CD14-positive monocyte (primary cell): ENCODE measurements around the gene CD36. TPM values are rescaled to one million over a fixed set of nuclear protein-coding genes. Genes with fewer than 3 reads are reported as not detected.
A peak's percentile ranks its signal among the peaks of the same experiment; 100 is the strongest.

ENCODE experiments used
- DNase-seq, 3 donors: peaks; one replicate each; pipeline ENCODE4 v3.0.0-alpha.2; 2011 to 2022
- H2AFZ ChIP-seq: 2 replicates; pipeline ENCODE4 v1.6.0; 2012; ENCODE audit warnings: mild to moderate bottlenecking, low read depth, low read length, inconsistent platforms; ENCODE audit not compliant: insufficient read depth, poor library complexity, severe bottlenecking
- H3K27ac ChIP-seq, 2 donors: 1 replicate in 1 of 2; 2 replicates in 1 of 2; pipeline ENCODE4 v1.5.1; 2012 to 2013; ENCODE audit warnings: low read length in 2 of 2, control low read depth in 1 of 2, inconsistent platforms in 1 of 2, low read depth in 1 of 2, mild to moderate bottlenecking in 1 of 2
- H3K27me3 ChIP-seq, 2 donors: one replicate each; pipeline versions ENCODE4 v1.6.0 to v1.6.1; 2011 to 2013; ENCODE audit warnings: low read length in 2 of 2; ENCODE audit not compliant: control insufficient read depth in 2 of 2, insufficient read depth in 2 of 2
- H3K36me3 ChIP-seq, 2 donors: replicated peaks in 1 of 2; 1 replicate in 1 of 2; 2 replicates in 1 of 2; pipeline versions ENCODE4 v1.5.1 to v1.6.1; 2012 to 2013; ENCODE audit warnings: low read length in 2 of 2, control low read depth in 1 of 2, inconsistent platforms in 1 of 2, mild to moderate bottlenecking in 1 of 2; ENCODE audit not compliant: insufficient read depth in 2 of 2, control insufficient read depth in 1 of 2
- H3K4me1 ChIP-seq, 2 donors: 1 replicate in 1 of 2; 2 replicates in 1 of 2; pipeline versions ENCODE4 v1.5.1 to v1.6.1; 2012 to 2013; ENCODE audit warnings: low read length in 2 of 2, control low read depth in 1 of 2, inconsistent platforms in 1 of 2, mild to moderate bottlenecking in 1 of 2, moderate library complexity in 1 of 2; ENCODE audit not compliant: insufficient read depth in 2 of 2, control insufficient read depth in 1 of 2
- H3K4me2 ChIP-seq: replicated peaks from 2 replicates; pipeline ENCODE3; 2012; ENCODE audit warnings: low read length, moderate library complexity, mild to moderate bottlenecking; ENCODE audit not compliant: poor library complexity, severe bottlenecking; ENCODE audit errors: extremely low read depth
- H3K4me3 ChIP-seq, 3 experiments: fragments of 200-600 bp in 1 of 3; sonication (generic) in 1 of 3; replicated peaks in 1 of 3; 1 replicate in 2 of 3; 2 replicates in 1 of 3; pipeline ENCODE4 v1.5.1; 2011 to 2013; ENCODE audit warnings: low read length in 3 of 3, mild to moderate bottlenecking in 3 of 3, control low read depth in 2 of 3, low read depth in 2 of 3, inconsistent platforms in 1 of 3, moderate library complexity in 1 of 3
- H3K79me2 ChIP-seq: 2 replicates; pipeline ENCODE4 v1.6.0; 2012; ENCODE audit warnings: mild to moderate bottlenecking, control low read depth, inconsistent platforms, low read length, moderate library complexity; ENCODE audit not compliant: insufficient read depth
- H3K9ac ChIP-seq: 2 replicates; pipeline ENCODE4 v1.6.0; 2017; ENCODE audit warnings: low read length, mild to moderate bottlenecking; ENCODE audit not compliant: insufficient read depth, poor library complexity, severe bottlenecking
- H3K9me3 ChIP-seq, 2 donors: replicated peaks in 1 of 2; 1 replicate in 1 of 2; 2 replicates in 1 of 2; pipeline versions ENCODE4 v1.5.1 to v1.6.1; 2012 to 2013; ENCODE audit warnings: low read length in 2 of 2, control low read depth in 1 of 2; ENCODE audit not compliant: control insufficient read depth in 1 of 2, insufficient read depth in 1 of 2
- H4K20me1 ChIP-seq: 2 replicates; pipeline ENCODE4 v1.6.0; 2012; ENCODE audit warnings: mild to moderate bottlenecking, low read length, control low read depth, moderate library complexity; ENCODE audit not compliant: insufficient read depth
- H3K27ac Mint-ChIP-seq, 7 donors: one replicate each; pipeline ENCODE4 v1.8.0; 2020; ENCODE audit warnings: mild to moderate bottlenecking in 7 of 7, mixed read lengths in 7 of 7, moderate library complexity in 6 of 7, inconsistent platforms in 2 of 7
- H3K27me3 Mint-ChIP-seq, 3 donors: one replicate each; pipeline ENCODE4 v1.8.0; 2021 to 2022; ENCODE audit warnings: low read depth in 3 of 3, mild to moderate bottlenecking in 3 of 3, mixed read lengths in 3 of 3, moderate library complexity in 3 of 3, inconsistent platforms in 1 of 3
- H3K36me3 Mint-ChIP-seq, 2 donors: one replicate each; pipeline ENCODE4 v1.8.0; 2020; ENCODE audit warnings: mixed read lengths in 2 of 2, inconsistent platforms in 1 of 2, mild to moderate bottlenecking in 1 of 2
- H3K4me1 Mint-ChIP-seq: one replicate; pipeline ENCODE4 v1.8.0; 2020; ENCODE audit warnings: mild to moderate bottlenecking, mixed read lengths
- H3K4me3 Mint-ChIP-seq, 2 donors: one replicate each; pipeline ENCODE4 v1.8.0; 2020; ENCODE audit warnings: mild to moderate bottlenecking in 2 of 2, mixed read lengths in 2 of 2, moderate library complexity in 1 of 2
- H3K9me3 Mint-ChIP-seq, 7 donors: one replicate each; pipeline ENCODE4 v1.8.0; 2020 to 2022; ENCODE audit warnings: mixed read lengths in 7 of 7, mild to moderate bottlenecking in 6 of 7, moderate library complexity in 6 of 7, inconsistent platforms in 2 of 7
- WGBS: methylation state at CpG from one replicate; pipeline ENCODE4 v1.1.5; 2013; ENCODE audit warnings: missing lambda C conversion rate; ENCODE audit not compliant: insufficient coverage; 5-methylcytosine and 5-hydroxymethylcytosine counted together
- intact Hi-C, 2 donors: fragments of 100-400 bp; cut with micrococcal nuclease; formaldehyde crosslinking; loops; one replicate each; pipeline versions ENCODE4 v1.15.0 to v1.15.1; 2023
- polyA plus RNA-seq, 3 donors: library from polyadenylated mRNA; depleted of rRNA in 1 of 3; unstranded in 2 of 3; stranded (reverse) in 1 of 3; fragments of 300-500 nt in 2 of 3; fragments of >200 nt in 1 of 3; fragmentation: Illumina TruSeq in 2 of 3; gene quantifications; 1 replicate in 2 of 3; 2 replicates in 1 of 3; pipeline ENCODE4 v1.2.3, GENCODE V29; 2012 to 2021
- TF ChIP-seq, protein P1 (sequence below): fragments of 200-600 bp; IDR thresholded peaks from one replicate; pipeline ENCODE4 v1.8.0; 2022; ENCODE audit warnings: antibody characterized with exemption, mild to moderate bottlenecking

CD36 gene
- polyA plus RNA-seq, 3 donors: 735 to 1,210 (median 1,135) TPM

GRCh38 chr7:80640846-80641245, 2.4 kb downstream of the CD36 start:
- peaks cover 12 to 15% of the 10 kb centered on the region in 2 donors for H3K36me3 ChIP-seq
- peaks cover 61% of the 10 kb centered on the region for H4K20me1 ChIP-seq
- H2AFZ ChIP-seq: no peak overlapping the region
- intact Hi-C loops: no loop called here
- peak overlapping the region in 3 of 7 donors; percentile 65 to 81 (median 73) for H3K27ac Mint-ChIP-seq
- H3K9me3 ChIP-seq: no peaks in the 10 kb centered on the region
- no peaks in the 10 kb centered on the region for H3K27me3 ChIP-seq
- peaks cover 48 to 64% of the 10 kb centered on the region in 2 donors for H3K4me1 ChIP-seq
- H3K9ac ChIP-seq: peak overlapping the region; percentile 63
- peak; percentile 33 to 71 (median 69) for DNase-seq
- H3K4me2 ChIP-seq: peak overlapping the region; percentile 95
- no peaks in the 10 kb centered on the region for H3K27me3 Mint-ChIP-seq
- H3K27ac ChIP-seq: peak overlapping the region in 1 of 2 donors; percentile 82
- peaks cover 84% of the 10 kb centered on the region for H3K79me2 ChIP-seq
- H3K4me3 Mint-ChIP-seq: peak overlapping the region; percentile 60 to 85
- H3K36me3 Mint-ChIP-seq: peaks cover 4 to 22% of the 10 kb centered on the region in 2 donors
- TF ChIP-seq, protein P1, sequence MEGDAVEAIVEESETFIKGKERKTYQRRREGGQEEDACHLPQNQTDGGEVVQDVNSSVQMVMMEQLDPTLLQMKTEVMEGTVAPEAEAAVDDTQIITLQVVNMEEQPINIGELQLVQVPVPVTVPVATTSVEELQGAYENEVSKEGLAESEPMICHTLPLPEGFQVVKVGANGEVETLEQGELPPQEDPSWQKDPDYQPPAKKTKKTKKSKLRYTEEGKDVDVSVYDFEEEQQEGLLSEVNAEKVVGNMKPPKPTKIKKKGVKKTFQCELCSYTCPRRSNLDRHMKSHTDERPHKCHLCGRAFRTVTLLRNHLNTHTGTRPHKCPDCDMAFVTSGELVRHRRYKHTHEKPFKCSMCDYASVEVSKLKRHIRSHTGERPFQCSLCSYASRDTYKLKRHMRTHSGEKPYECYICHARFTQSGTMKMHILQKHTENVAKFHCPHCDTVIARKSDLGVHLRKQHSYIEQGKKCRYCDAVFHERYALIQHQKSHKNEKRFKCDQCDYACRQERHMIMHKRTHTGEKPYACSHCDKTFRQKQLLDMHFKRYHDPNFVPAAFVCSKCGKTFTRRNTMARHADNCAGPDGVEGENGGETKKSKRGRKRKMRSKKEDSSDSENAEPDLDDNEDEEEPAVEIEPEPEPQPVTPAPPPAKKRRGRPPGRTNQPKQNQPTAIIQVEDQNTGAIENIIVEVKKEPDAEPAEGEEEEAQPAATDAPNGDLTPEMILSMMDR: no peak
- H3K4me1 Mint-ChIP-seq: peaks cover 58% of the 10 kb centered on the region
- H3K4me3 ChIP-seq: peak overlapping the region; percentile 80 to 100 (median 91)
- no CpG with 5 or more reads among the region's 1 CpG for WGBS
- H3K9me3 Mint-ChIP-seq: no peaks in the 10 kb centered on the region

- Histone ChIP-seq H3K4me2 (peak overlapping the region; percentile 95), H3K9ac (peak overlapping the region; percentile 63), H3K9me3 (no peaks in the 10 kb centered on the region), H3K27ac (peak overlapping the region in 1 of 2 donors; percentile 82), H2AFZ (no peak overlapping the region), H4K20me1 (peaks cover 68% of the 10 kb centered on the region), H3K79me2 (peaks cover 88% of the 10 kb centered on the region), H3K36me3 (peaks cover 19 to 22% of the 10 kb centered on the region in 2 donors), H3K4me3 (peak overlapping the region; percentile 80 to 100 (median 91)), H3K27me3 (no peaks in the 10 kb centered on the region), H3K4me1 (peaks cover 43 to 63% of the 10 kb centered on the region in 2 donors)
- intact Hi-C loops: no loop called here
- TF ChIP-seq, protein P1: no peak
- H3K27me3 Mint-ChIP-seq: no peaks in the 10 kb centered on the region
- peaks cover 11 to 29% of the 10 kb centered on the region in 2 donors for H3K36me3 Mint-ChIP-seq
- H3K4me3 Mint-ChIP-seq: peak overlapping the region; percentile 60 to 85
- H3K9me3 Mint-ChIP-seq: no peaks in the 10 kb centered on the region
- peak overlapping the region in 6 of 7 donors; percentile 33 to 82 (median 69) for H3K27ac Mint-ChIP-seq
- DNase-seq: no peak
- peaks cover 56% of the 10 kb centered on the region for H3K4me1 Mint-ChIP-seq
These were observed 3.1 kb downstream of the CD36 start for GRCh38 chr7:80641548-80641947.
